Measurements from ENCODE around the gene GTF2B.
"Not testable (repeated sequence)": the region's sequence is repeated elsewhere in the genome, so short reads cannot be mapped to it uniquely, and the experiment has no call there.

- not testable (repeated sequence) for TF ChIP-seq CTCF (IDR thresholded peaks at IDR 0.05; ENCODE audit: insufficient read depth, low read length); POLR2AphosphoS5 (IDR thresholded peaks at IDR 0.05; ENCODE audit: low read depth); REST (IDR thresholded peaks at IDR 0.05; ENCODE audit: insufficient replicate concordance, low read depth); SPI1 (IDR thresholded peaks at IDR 0.05; ENCODE audit: borderline replicate concordance, low read depth); GABPA (IDR thresholded peaks at IDR 0.05; ENCODE audit: low read depth)
Observed at GRCh38 chr1:88869644-88870043, 21.7 kb downstream of the GTF2B start.

Measured in HL-60 (cell line).